Parathyroid adenoma (tissue), 2 donors: ENCODE measurements around the gene SCRN3.

Experiments
- H2AFZ ChIP-seq: fragments of 300-600 bp; sonication (generic); one replicate; pipeline ENCODE4 v1.7.0; 2017; ENCODE audit warnings: antibody characterized with exemption, mild to moderate bottlenecking
- H3K27ac ChIP-seq: fragments of 300-600 bp; sonication (generic); one replicate; pipeline ENCODE4 v1.7.0; 2017
- H3K27me3 ChIP-seq: fragments of 300-600 bp; sonication (generic); one replicate; pipeline ENCODE4 v1.7.0; 2017; ENCODE audit warnings: low read length; ENCODE audit not compliant: control insufficient read depth, insufficient read depth
- H3K36me3 ChIP-seq: fragments of 300-600 bp; sonication (generic); one replicate; pipeline ENCODE4 v1.7.0; 2017; ENCODE audit warnings: low read length; ENCODE audit not compliant: control insufficient read depth, insufficient read depth
- H3K4me1 ChIP-seq: fragments of 300-600 bp; sonication (generic); one replicate; pipeline ENCODE4 v1.7.0; 2017; ENCODE audit warnings: control low read depth
- H3K4me2 ChIP-seq: fragments of 300-600 bp; sonication (generic); one replicate; pipeline ENCODE4 v1.7.0; 2017; ENCODE audit warnings: low read length
- H3K4me3 ChIP-seq: fragments of 300-600 bp; sonication (generic); one replicate; pipeline ENCODE4 v1.7.0; 2017; ENCODE audit warnings: low read depth, low read length
- H3K79me2 ChIP-seq: fragments of 300-600 bp; sonication (generic); one replicate; pipeline ENCODE4 v1.7.0; 2017; ENCODE audit warnings: control low read depth
- H3K9ac ChIP-seq: fragments of 300-600 bp; sonication (generic); one replicate; pipeline ENCODE4 v1.7.0; 2017; ENCODE audit warnings: mild to moderate bottlenecking
- H3K9me3 ChIP-seq: fragments of 300-600 bp; sonication (generic); one replicate; pipeline ENCODE4 v1.7.0; 2017; ENCODE audit warnings: low read length; ENCODE audit not compliant: control insufficient read depth
- CTCF ChIP-seq: fragments of 300-600 bp; sonication (generic); IDR thresholded peaks from one replicate; pipeline ENCODE4 v1.7.0; 2017; ENCODE audit warnings: antibody characterized with exemption, mild to moderate bottlenecking
- donor health status: primary hyperparathyroidism.

The SCRN3 gene

DNA sequence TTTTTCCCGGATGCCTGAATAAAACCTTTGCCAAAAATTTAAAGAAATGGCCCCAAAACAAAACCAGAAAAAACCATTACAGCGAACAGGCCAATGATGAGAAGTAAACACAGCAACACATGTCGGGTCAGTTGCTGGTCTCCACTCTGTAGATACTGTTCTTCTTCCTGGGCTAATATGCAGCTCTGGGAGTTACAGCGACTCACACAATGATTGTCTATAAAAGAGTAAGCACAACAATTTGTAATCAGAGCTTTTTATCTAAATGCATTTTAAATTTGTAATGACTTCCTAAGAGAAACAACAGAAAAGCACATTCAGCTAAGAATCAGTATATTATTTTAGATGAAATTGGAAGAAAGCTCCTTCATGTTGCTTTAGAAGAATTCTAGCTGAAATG is 51.0 kb downstream of the SCRN3 start:
- Histone ChIP-seq H2AFZ (no peak overlapping the region), H3K4me3 (no peak overlapping the region), H3K4me2 (no peak overlapping the region), H3K4me1 (no peaks in the 10 kb centered on the region), H3K9me3 (no peaks in the 10 kb centered on the region), H3K27me3 (no peaks in the 10 kb centered on the region), H3K79me2 (no peaks in the 10 kb centered on the region), H3K27ac (no peak overlapping the region), H3K36me3 (no peaks in the 10 kb centered on the region), H3K9ac (no peak overlapping the region)
- no peak for TF ChIP-seq CTCF

DNA sequence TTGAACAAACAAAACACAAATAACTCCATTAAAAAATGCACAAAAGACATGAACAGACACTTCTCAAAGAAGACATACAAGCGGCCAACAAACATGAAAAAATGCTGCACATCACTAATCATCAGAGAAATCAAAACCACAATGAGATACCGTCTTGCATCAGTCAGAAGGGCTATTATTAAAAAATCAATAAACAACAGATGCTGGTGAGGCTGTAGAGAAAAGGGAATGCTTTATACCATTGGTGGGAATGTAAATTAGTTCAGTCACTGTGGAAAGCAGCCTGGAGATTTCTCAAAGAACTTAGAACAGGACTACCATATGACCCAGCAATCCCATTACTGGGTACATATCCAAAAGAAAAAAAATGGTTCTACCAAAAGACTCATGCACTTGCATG is 53.5 kb downstream of the SCRN3 start:
- no peaks in the 10 kb centered on the region for H3K79me2 ChIP-seq
- H3K4me1 ChIP-seq, result no peaks in the 10 kb centered on the region
- H3K4me2 ChIP-seq, result no peak overlapping the region
- H3K27me3 ChIP-seq, result no peaks in the 10 kb centered on the region
- H3K9ac ChIP-seq, result no peak overlapping the region
- TF ChIP-seq CTCF, result no peak
- H3K27ac ChIP-seq, result no peak overlapping the region
- no peaks in the 10 kb centered on the region for H3K9me3 ChIP-seq
- no peaks in the 10 kb centered on the region for H3K36me3 ChIP-seq
- H3K4me3 ChIP-seq, result no peak overlapping the region
- no peak overlapping the region for H2AFZ ChIP-seq

DNA sequence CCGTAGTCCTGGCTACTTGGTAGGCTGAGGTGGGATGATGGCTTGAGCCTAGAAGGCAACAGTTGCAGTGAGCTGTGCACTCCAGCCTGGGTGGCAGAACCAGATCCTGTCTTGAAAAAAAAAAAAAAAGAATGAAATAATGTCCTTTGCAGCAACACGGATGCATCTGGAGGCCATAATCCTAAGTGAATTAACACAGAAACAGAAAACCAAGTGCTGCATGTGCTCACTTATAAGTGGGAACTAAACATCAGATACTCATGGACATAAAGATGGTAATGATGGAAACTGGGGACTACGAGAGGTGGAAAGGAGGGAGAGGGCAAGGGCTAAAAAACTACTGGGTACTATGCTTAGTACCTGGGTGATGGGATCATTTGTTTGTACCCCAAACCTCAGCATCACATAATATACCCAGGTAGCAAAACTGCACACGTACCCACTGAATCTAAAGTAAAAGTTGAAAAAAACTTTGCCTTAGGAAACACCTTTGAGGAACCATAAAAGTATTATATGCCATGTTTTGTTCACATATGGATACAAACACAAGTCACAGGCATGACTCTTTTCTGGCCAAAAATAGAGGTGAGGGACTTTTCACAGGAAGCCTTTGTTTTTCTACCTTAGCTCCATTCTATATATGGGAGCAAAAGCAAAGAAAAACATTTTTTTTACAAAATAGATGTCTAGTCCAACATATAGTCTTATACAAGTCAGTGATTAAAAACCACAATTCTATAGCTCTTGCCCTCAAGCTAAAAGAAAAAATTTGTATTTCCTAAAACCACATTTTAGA is 54.7 kb downstream of the SCRN3 start:
- no peaks in the 10 kb centered on the region for H3K36me3 ChIP-seq
- H3K4me2 ChIP-seq, result no peak overlapping the region

DNA sequence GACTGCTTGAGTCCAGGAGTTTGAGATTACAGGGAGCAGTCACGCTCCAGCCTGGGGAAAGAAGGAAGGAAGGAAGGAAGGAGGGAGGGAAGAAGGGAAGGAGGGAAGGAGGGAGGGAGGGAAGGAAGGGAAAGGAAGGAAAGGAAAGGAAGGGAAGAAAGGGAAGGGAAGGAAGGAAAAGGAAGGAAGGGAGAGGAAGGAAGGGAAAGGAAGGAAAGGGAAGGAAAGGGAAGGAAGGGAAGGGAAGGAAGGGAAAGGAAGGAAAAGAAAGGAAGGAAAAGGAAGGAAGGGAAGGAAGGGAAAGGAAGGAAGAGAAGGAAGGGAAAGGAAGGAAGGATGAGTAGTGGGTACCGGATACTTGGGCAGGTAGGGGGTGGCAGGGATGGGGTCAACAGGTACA is 59.0 kb downstream of the SCRN3 start:
- no peak overlapping the region for H3K4me2 ChIP-seq
- no peak overlapping the region for H3K27ac ChIP-seq
- H3K9ac ChIP-seq, result no peak overlapping the region
- H3K9me3 ChIP-seq, result no peaks in the 10 kb centered on the region
- no peak overlapping the region for H2AFZ ChIP-seq
- H3K79me2 ChIP-seq, result no peaks in the 10 kb centered on the region
- TF ChIP-seq CTCF, result no peak
- H3K4me1 ChIP-seq, result no peaks in the 10 kb centered on the region
- H3K36me3 ChIP-seq, result no peaks in the 10 kb centered on the region
- no peaks in the 10 kb centered on the region for H3K27me3 ChIP-seq
- no peak overlapping the region for H3K4me3 ChIP-seq

More for the DNA sequence above, 54.7 kb downstream of the SCRN3 start:
- no peak for TF ChIP-seq CTCF
- Histone ChIP-seq H3K4me1 (no peaks in the 10 kb centered on the region), H3K4me3 (no peak overlapping the region), H3K27ac (no peak overlapping the region), H2AFZ (no peak overlapping the region), H3K9me3 (no peaks in the 10 kb centered on the region), H3K27me3 (no peaks in the 10 kb centered on the region), H3K9ac (no peak overlapping the region), H3K79me2 (no peaks in the 10 kb centered on the region)

DNA sequence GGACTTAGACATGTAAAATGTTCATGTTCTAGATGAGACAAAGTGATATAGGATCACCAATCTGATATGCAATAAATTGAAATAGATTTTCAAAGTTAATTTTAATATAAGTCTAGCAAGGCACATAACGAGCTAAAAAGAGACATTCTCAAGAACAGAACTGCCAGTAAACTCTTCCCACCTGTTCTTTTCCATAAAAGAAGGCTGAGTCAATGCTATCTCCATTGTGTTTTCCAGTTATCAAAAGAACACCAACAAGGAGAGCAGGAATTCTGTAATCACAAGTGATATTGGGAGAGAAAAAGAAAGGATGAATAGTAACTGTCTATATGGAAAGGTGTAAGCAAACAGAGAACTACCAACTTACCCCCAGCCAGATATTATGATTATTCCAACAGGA is 65.7 kb downstream of the SCRN3 start:
- no peak for TF ChIP-seq CTCF
- H3K79me2 ChIP-seq, result no peaks in the 10 kb centered on the region
- H3K4me2 ChIP-seq, result no peak overlapping the region

More for the DNA sequence above, 65.7 kb downstream of the SCRN3 start:
- Histone ChIP-seq H3K27me3 (no peaks in the 10 kb centered on the region), H3K9ac (no peak overlapping the region), H3K4me3 (no peak overlapping the region), H3K36me3 (no peaks in the 10 kb centered on the region), H3K27ac (no peak overlapping the region), H3K4me1 (no peaks in the 10 kb centered on the region), H2AFZ (no peak overlapping the region), H3K9me3 (no peaks in the 10 kb centered on the region)
